Tongue (tissue), 1 donor: ENCODE data around the gene OR52W1. TPM values are rescaled to one million over a fixed set of nuclear protein-coding genes. Genes with fewer than 3 reads are reported as not detected.

Source experiments
- total RNA-seq: library from RNA; depleted of rRNA; stranded (reverse); fragments of >200 nt; gene quantifications from one replicate; pipeline ENCODE4 v1.2.3, GENCODE V29; 2014

OR52W1 gene
- total RNA-seq, 1 donor from 2014 or later: not detected

Other genes with a start within 250 kb of the OR52W1 start
- not detected for gene OR56A5, start 230.7 kb upstream of the OR52W1 start, total RNA-seq
- gene OR52L1, start 212.2 kb upstream of the OR52W1 start, total RNA-seq: not detected
- not detected for gene OR56A4, start 192.3 kb upstream of the OR52W1 start, total RNA-seq
- gene OR56A1, start 168.5 kb upstream of the OR52W1 start, total RNA-seq: under 0.01 TPM
- not detected for gene OR56B4, start 91.5 kb upstream of the OR52W1 start, total RNA-seq
- gene OR52B2, start 28.9 kb upstream of the OR52W1 start, total RNA-seq: not detected
- gene C11orf42, start 6.3 kb downstream of the OR52W1 start, total RNA-seq: not detected
- 19.3 TPM for gene FHIP1B, start 35.4 kb downstream of the OR52W1 start, total RNA-seq
- not detected for gene CNGA4, start 39.9 kb downstream of the OR52W1 start, total RNA-seq
- not detected for gene CCKBR, start 60.6 kb downstream of the OR52W1 start, total RNA-seq
- 74.2 TPM for gene CAVIN3, start 121.3 kb downstream of the OR52W1 start, total RNA-seq
- gene SMPD1, start 191.2 kb downstream of the OR52W1 start, total RNA-seq: 24.2 TPM
- gene APBB1, start 219.9 kb downstream of the OR52W1 start, total RNA-seq: 42.4 TPM
- gene HPX, start 241.8 kb downstream of the OR52W1 start, total RNA-seq: 0.31 TPM